GM19025 (cell line): Measurements from ENCODE around the gene SEPTIN1.

ENCODE experiments used
- ATAC-seq: cut with Tn5 transposase; IDR thresholded peaks from one replicate; pipeline ENCODE4 v1.9.1; 2021; ENCODE audit warnings: mild to moderate bottlenecking, low read depth, moderate library complexity; ENCODE audit not compliant: unreplicated experiment

SEPTIN1 gene

GRCh38 chr16:30382111-30382881 is at the start of gene SEPTIN1:
Gene SEPTIN1, minus strand, starts transcription at chr16:30382561. Its CDS starts 19 bp downstream, at chr16:30382542.
- ATAC-seq = no peak

GRCh38 chr16:30430428-30430970 is 48.1 kb upstream of the SEPTIN1 start:
- ATAC-seq = no peak

- peak; percentile 91 for ATAC-seq
These were observed 47.5 kb upstream of the SEPTIN1 start, which contains the start of gene DCTPP1 for GRCh38 chr16:30429678-30430427. Gene DCTPP1, minus strand, starts transcription at chr16:30430030. Its CDS starts 50 bp downstream, at chr16:30429980.

- no peak for ATAC-seq
These were observed 47.0 kb upstream of the SEPTIN1 start for GRCh38 chr16:30429418-30429677.

GRCh38 chr16:30428055-30428454 is 45.7 kb upstream of the SEPTIN1 start:
- ATAC-seq = no peak

GRCh38 chr16:30421010-30421409 is 38.6 kb upstream of the SEPTIN1 start:
- no peak for ATAC-seq

- ATAC-seq = no peak
These were observed 36.2 kb upstream of the SEPTIN1 start for GRCh38 chr16:30418350-30419181.

GRCh38 chr16:30417529-30418349 is 35.4 kb upstream of the SEPTIN1 start:
- ATAC-seq = peak; percentile 86

GRCh38 chr16:30416624-30417528 is 34.5 kb upstream of the SEPTIN1 start:
- no peak for ATAC-seq

- ATAC-seq = no peak
These were observed 33.8 kb upstream of the SEPTIN1 start for GRCh38 chr16:30416047-30416603.

GRCh38 chr16:30414159-30414558 is 31.8 kb upstream of the SEPTIN1 start:
- no peak for ATAC-seq

GRCh38 chr16:30413112-30413806 is 30.9 kb upstream of the SEPTIN1 start:
- ATAC-seq = no peak

- no peak for ATAC-seq
These were observed 27.0 kb upstream of the SEPTIN1 start for GRCh38 chr16:30409125-30410060.

- no peak for ATAC-seq
These were observed 25.6 kb upstream of the SEPTIN1 start for GRCh38 chr16:30407804-30408534.

- ATAC-seq = peak; percentile 85
These were observed 24.9 kb upstream of the SEPTIN1 start, which contains the start of gene ZNF771 for GRCh38 chr16:30407102-30407803. Gene ZNF771, plus strand, starts transcription at chr16:30407606. Its CDS starts 448 bp downstream, at chr16:30408054.

GRCh38 chr16:30406795-30407101 is 24.4 kb upstream of the SEPTIN1 start:
- ATAC-seq = no peak
